Jurkat, Clone E6-1 (cell line): Measurements from ENCODE around the gene ZDHHC13.

Source experiments
- DNase-seq: peaks from one replicate; pipeline ENCODE4 v3.0.0-alpha.2; 2011; ENCODE audit warnings: low read depth, low spot score
- H3K4me3 ChIP-seq: 2 replicates; pipeline ENCODE4 v1.5.1; 2011; ENCODE audit warnings: mild to moderate bottlenecking, low read length, control low read depth, moderate library complexity

Gene ZDHHC13

GRCh38 chr11:19162951-19163505 is 46.1 kb downstream of the ZDHHC13 start:
- no peak for DNase-seq
- H3K4me3 ChIP-seq = no peak overlapping the region

- H3K4me3 ChIP-seq = no peak overlapping the region
- no peak for DNase-seq
These were observed 46.6 kb downstream of the ZDHHC13 start for GRCh38 chr11:19163617-19164016.

GRCh38 chr11:19164230-19164855 is 47.4 kb downstream of the ZDHHC13 start:
- no peak for DNase-seq
- H3K4me3 ChIP-seq = no peak overlapping the region

- no peak for DNase-seq
- H3K4me3 ChIP-seq = no peak overlapping the region
These were observed 47.9 kb downstream of the ZDHHC13 start for GRCh38 chr11:19164881-19165280.

GRCh38 chr11:19168090-19168489 is 51.1 kb downstream of the ZDHHC13 start:
- DNase-seq = no peak
- no peak overlapping the region for H3K4me3 ChIP-seq

- H3K4me3 ChIP-seq = no peak overlapping the region
- no peak for DNase-seq
These were observed 56.2 kb downstream of the ZDHHC13 start for GRCh38 chr11:19173004-19173689.

- no peak for DNase-seq
- H3K4me3 ChIP-seq = no peak overlapping the region
These were observed 57.1 kb downstream of the ZDHHC13 start for GRCh38 chr11:19173964-19174638.

GRCh38 chr11:19176629-19177186 is 59.7 kb downstream of the ZDHHC13 start:
- no peak for DNase-seq
- H3K4me3 ChIP-seq = no peak overlapping the region

- H3K4me3 ChIP-seq = no peak overlapping the region
- no peak for DNase-seq
These were observed 64.7 kb downstream of the ZDHHC13 start for GRCh38 chr11:19181531-19182261.

- DNase-seq = no peak
These were observed 66.7 kb downstream of the ZDHHC13 start for GRCh38 chr11:19183646-19184045.

GRCh38 chr11:19185036-19185435 is 68.1 kb downstream of the ZDHHC13 start:
- DNase-seq = no peak
- no peak overlapping the region for H3K4me3 ChIP-seq

More at GRCh38 chr11:19183646-19184045, 66.7 kb downstream of the ZDHHC13 start:
- H3K4me3 ChIP-seq = no peak overlapping the region

GRCh38 chr11:19185516-19186052 is 68.6 kb downstream of the ZDHHC13 start:
- DNase-seq = no peak
- no peak overlapping the region for H3K4me3 ChIP-seq

- no peak overlapping the region for H3K4me3 ChIP-seq
- DNase-seq = no peak
These were observed 70.3 kb downstream of the ZDHHC13 start for GRCh38 chr11:19187114-19187832.

GRCh38 chr11:19187833-19188258 is 70.9 kb downstream of the ZDHHC13 start:
- H3K4me3 ChIP-seq = no peak overlapping the region
- no peak for DNase-seq

GRCh38 chr11:19191530-19192169 is 74.7 kb downstream of the ZDHHC13 start:
- no peak for DNase-seq
- H3K4me3 ChIP-seq = no peak overlapping the region

- DNase-seq = no peak
- H3K4me3 ChIP-seq = no peak overlapping the region
These were observed 76.9 kb downstream of the ZDHHC13 start for GRCh38 chr11:19193916-19194315.

- no peak overlapping the region for H3K4me3 ChIP-seq
- DNase-seq = no peak
These were observed 77.8 kb downstream of the ZDHHC13 start for GRCh38 chr11:19194620-19195308.
